ENCODE measurements around the gene CDC37L1.

CDC37L1 gene

DNA sequence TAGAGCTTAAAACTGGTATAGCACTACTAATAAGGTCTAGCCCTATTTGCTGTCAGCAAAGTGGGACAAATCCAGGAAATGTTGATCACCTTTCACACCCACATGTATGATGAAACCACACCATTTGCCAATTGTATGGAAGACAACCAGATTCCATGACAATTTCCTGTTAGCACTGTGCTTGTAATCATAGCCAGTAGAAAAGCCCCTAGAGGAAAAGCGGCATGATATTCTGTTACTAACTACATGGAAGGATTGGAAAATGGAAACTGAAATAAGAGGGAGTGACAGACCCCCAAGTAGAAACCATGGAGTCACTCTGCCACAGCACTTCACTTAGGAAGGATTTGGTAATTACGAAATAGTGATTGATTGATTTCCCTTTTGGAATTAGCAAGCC is 14.0 kb upstream of the CDC37L1 start:
- Histone ChIP-seq H3K9me3 (no peaks in the 10 kb centered on the region), H3K4me1 (peaks cover 0 to 47% (median 28%) of the 10 kb centered on the region in 4 donors), H3K4me3 (no peak overlapping the region), H3K36me3 (no peaks in the 10 kb centered on the region), H3K27me3 (no peaks in the 10 kb centered on the region), H3K27ac (peak overlapping the region in 1 of 2 donors; percentile 6)
- no peak for TF ChIP-seq CTCF (IDR thresholded peaks at IDR 0.05)
- DNase-seq = no peak
- intact Hi-C loops (cut with DNase I; ENCODE audit: low total_unique reads) = loop anchor here (10.0 kb wide), 2 partner anchors 371 to 779 kb away; no protein-coding TSS in a partner anchor

DNA sequence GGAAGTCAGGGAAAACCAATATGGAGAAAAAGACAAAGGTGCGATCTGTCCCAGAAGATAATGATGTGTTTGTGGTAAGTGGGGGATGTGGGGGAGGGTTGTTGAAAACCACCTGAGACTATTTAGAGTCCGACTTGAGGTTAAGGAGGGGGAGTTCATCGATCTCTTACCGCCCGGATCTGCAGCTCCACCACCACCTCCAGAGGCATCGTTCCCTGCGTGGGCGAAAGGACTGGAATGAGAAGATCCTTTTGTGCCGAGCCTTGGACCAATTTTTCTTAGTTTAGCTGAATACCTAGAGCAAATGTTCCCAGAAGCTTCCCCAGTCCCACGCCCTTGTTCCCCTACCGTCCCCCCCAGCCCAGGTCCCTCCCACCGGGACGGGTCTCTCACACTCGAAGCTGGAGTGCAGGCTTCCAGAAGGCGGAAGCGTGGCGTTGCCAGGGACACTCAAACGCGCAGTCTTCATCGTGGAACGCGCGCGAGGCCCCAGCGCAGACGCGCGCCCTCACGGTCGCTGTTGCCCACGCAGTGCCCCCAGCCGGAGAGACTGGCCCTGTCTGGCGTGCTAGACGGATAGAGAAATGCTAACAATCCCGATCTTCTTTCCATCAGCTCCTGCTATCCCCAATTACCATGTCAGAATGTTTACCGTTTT is 13.2 kb upstream of the CDC37L1 start, which contains the start of gene SPATA6L:
SPATA6L (minus strand) TSS at position 439 of the 658 bp plus-strand sequence; CDS start at position 209, 230 bp downstream.
- no peaks in the 10 kb centered on the region for H3K27me3 ChIP-seq
- intact Hi-C loops (cut with DNase I; ENCODE audit: low total_unique reads) = loop anchor here (10.0 kb wide), 2 partner anchors 371 to 779 kb away; no protein-coding TSS in a partner anchor
- H3K36me3 ChIP-seq = no peaks in the 10 kb centered on the region
- H3K27ac ChIP-seq = peak within 1 kb of the TSS; percentile 53 to 63
- peak within 1 kb of the TSS; percentile 48 to 55 for H3K4me3 ChIP-seq
- no peaks in the 10 kb centered on the region for H3K9me3 ChIP-seq
- TF ChIP-seq CTCF (IDR thresholded peaks at IDR 0.05) = no peak
- peaks cover 0 to 43% (median 27%) of the 10 kb centered on the region in 4 donors for H3K4me1 ChIP-seq
- DNase-seq = peak; percentile 65 to 79

- no peak for DNase-seq
- no peaks in the 10 kb centered on the region for H3K36me3 ChIP-seq
- H3K27ac ChIP-seq = no peak overlapping the region
- no peaks in the 10 kb centered on the region for H3K9me3 ChIP-seq
- peaks cover 0 to 34% (median 24%) of the 10 kb centered on the region in 4 donors for H3K4me1 ChIP-seq
- H3K4me3 ChIP-seq = no peak overlapping the region
- H3K27me3 ChIP-seq = no peaks in the 10 kb centered on the region
- intact Hi-C loops (cut with DNase I; ENCODE audit: low total_unique reads) = loop anchor here (10.0 kb wide), 2 partner anchors 373 to 777 kb away; no protein-coding TSS in a partner anchor
- TF ChIP-seq CTCF (IDR thresholded peaks at IDR 0.05) = no peak
Observed at GRCh38 chr9:4667681-4668080, 11.7 kb upstream of the CDC37L1 start.

DNA sequence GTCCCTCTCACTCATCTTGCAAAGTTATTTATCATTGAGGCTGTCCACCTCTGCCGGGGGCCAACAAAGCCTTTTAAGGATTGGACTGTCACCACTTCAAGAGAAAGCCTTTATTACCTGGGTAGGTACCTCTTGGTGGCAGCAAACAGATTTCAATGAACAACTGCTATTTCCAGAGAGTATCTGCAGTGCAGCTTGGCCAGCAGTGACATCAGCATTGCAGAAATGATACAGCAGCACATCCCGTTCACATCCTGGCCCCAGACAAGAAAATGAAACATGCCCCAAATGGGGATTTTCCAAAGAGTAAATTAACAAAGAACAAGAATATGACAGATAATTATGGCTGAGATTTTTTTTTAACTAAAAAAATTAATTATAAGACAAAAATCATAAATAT is 10.8 kb upstream of the CDC37L1 start:
- H3K27ac ChIP-seq = no peak overlapping the region
- H3K4me3 ChIP-seq = no peak overlapping the region
- no peak for TF ChIP-seq CTCF (IDR thresholded peaks at IDR 0.05)
- intact Hi-C loops (cut with DNase I; ENCODE audit: low total_unique reads) = loop anchor here (10.0 kb wide), 2 partner anchors 374 to 776 kb away; no protein-coding TSS in a partner anchor
- no peak for DNase-seq
- peaks cover 0 to 25% (median 17%) of the 10 kb centered on the region in 4 donors for H3K4me1 ChIP-seq
- no peaks in the 10 kb centered on the region for H3K27me3 ChIP-seq
- no peaks in the 10 kb centered on the region for H3K9me3 ChIP-seq
- H3K36me3 ChIP-seq = no peaks in the 10 kb centered on the region

DNA sequence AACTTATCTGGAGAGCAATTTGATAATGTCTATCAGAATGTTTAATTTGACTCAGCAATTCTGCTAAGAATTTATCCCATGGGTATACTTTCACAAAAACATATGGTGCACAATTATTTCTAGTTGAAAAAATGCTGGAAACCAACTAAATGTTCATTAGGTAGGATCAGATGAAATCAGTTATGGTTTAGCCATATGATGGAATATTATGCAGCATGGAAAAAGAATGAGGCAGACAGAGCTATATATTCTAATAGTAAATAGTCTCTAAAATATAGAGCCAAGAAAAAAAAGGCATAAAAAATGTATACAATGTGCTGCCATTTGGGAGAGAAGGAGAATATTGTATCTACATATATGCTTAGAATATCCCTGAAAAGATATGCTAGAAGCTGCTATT is 9.5 kb upstream of the CDC37L1 start:
- Histone ChIP-seq H3K4me3 (no peak overlapping the region), H3K9me3 (no peaks in the 10 kb centered on the region), H3K27me3 (no peaks in the 10 kb centered on the region), H3K36me3 (no peaks in the 10 kb centered on the region), H3K27ac (no peak overlapping the region), H3K4me1 (peaks cover 0 to 14% (median 7%) of the 10 kb centered on the region in 4 donors)
- no peak for TF ChIP-seq CTCF (IDR thresholded peaks at IDR 0.05)
- intact Hi-C loops (cut with DNase I; ENCODE audit: low total_unique reads) = loop anchor here (10.0 kb wide), 2 partner anchors 375 to 775 kb away; no protein-coding TSS in a partner anchor
- no peak for DNase-seq

Data from tibial artery (tissue), 4 donors.